Measurements from ENCODE around the gene E2F1.

The E2F1 gene

GRCh38 chr20:33669873-33670640 is 16.1 kb downstream of the E2F1 start:
- TF ChIP-seq, protein P1, sequence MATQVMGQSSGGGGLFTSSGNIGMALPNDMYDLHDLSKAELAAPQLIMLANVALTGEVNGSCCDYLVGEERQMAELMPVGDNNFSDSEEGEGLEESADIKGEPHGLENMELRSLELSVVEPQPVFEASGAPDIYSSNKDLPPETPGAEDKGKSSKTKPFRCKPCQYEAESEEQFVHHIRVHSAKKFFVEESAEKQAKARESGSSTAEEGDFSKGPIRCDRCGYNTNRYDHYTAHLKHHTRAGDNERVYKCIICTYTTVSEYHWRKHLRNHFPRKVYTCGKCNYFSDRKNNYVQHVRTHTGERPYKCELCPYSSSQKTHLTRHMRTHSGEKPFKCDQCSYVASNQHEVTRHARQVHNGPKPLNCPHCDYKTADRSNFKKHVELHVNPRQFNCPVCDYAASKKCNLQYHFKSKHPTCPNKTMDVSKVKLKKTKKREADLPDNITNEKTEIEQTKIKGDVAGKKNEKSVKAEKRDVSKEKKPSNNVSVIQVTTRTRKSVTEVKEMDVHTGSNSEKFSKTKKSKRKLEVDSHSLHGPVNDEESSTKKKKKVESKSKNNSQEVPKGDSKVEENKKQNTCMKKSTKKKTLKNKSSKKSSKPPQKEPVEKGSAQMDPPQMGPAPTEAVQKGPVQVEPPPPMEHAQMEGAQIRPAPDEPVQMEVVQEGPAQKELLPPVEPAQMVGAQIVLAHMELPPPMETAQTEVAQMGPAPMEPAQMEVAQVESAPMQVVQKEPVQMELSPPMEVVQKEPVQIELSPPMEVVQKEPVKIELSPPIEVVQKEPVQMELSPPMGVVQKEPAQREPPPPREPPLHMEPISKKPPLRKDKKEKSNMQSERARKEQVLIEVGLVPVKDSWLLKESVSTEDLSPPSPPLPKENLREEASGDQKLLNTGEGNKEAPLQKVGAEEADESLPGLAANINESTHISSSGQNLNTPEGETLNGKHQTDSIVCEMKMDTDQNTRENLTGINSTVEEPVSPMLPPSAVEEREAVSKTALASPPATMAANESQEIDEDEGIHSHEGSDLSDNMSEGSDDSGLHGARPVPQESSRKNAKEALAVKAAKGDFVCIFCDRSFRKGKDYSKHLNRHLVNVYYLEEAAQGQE (IDR thresholded peaks at IDR 0.05; ENCODE audit: insufficient replicate concordance, low read depth) = no peak
- no peak overlapping the region for H3K4me3 ChIP-seq (replicated peaks; ENCODE audit: insufficient read depth, low read length)
- H3K27ac ChIP-seq (replicated peaks) = no peak overlapping the region
- no peaks in the 10 kb centered on the region for H3K27me3 ChIP-seq (ENCODE audit: insufficient read depth, poor library complexity, severe bottlenecking)
- DNase-seq (ENCODE audit: low read depth in 1 of 2, low spot score in 1 of 2) = no peak

DNA sequence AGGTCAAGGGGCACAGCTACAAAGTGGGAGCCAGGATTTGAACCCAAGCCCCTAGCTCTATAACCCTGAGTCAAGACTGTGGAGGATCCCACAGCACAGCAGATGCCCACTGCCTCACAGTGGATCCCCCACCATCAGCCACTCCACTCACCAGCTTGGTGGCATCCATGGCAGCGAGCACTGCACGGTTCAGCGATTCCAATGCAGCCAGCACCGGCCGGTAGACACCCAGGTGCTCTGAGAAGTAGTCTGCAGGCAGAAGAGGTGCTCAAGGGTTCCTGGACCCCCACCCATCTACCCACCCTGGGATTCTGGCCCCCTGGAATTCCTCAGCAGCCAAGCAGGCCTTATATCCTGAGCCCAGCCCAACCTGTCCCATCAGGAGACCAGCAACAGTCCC is 17.0 kb downstream of the E2F1 start:
- H3K27ac ChIP-seq (replicated peaks) = no peak overlapping the region

GRCh38 chr20:33668466-33669155 is 17.6 kb downstream of the E2F1 start:
- TF ChIP-seq, protein P1 (IDR thresholded peaks at IDR 0.05; ENCODE audit: insufficient replicate concordance, low read depth) = no peak
- TF ChIP-seq CTCF (IDR thresholded peaks at IDR 0.05; ENCODE audit: insufficient read depth, low read length) (no peak), GABPA (IDR thresholded peaks at IDR 0.05; ENCODE audit: low read depth) (no peak), SPI1 (IDR thresholded peaks at IDR 0.05; ENCODE audit: borderline replicate concordance, low read depth) (no peak), POLR2AphosphoS5 (IDR thresholded peaks at IDR 0.05; ENCODE audit: low read depth) (no peak)

More for the DNA sequence above, 17.0 kb downstream of the E2F1 start:
- Histone ChIP-seq H3K27me3 (ENCODE audit: insufficient read depth, poor library complexity, severe bottlenecking) (no peaks in the 10 kb centered on the region), H3K4me3 (replicated peaks; ENCODE audit: insufficient read depth, low read length) (no peak overlapping the region)
- TF ChIP-seq GABPA (IDR thresholded peaks at IDR 0.05; ENCODE audit: low read depth) = no peak
- no peak for TF ChIP-seq CTCF (IDR thresholded peaks at IDR 0.05; ENCODE audit: insufficient read depth, low read length)
- TF ChIP-seq, protein P1 (IDR thresholded peaks at IDR 0.05; ENCODE audit: insufficient replicate concordance, low read depth) = no peak
- no peak for TF ChIP-seq POLR2AphosphoS5 (IDR thresholded peaks at IDR 0.05; ENCODE audit: low read depth)
- no peak for TF ChIP-seq SPI1 (IDR thresholded peaks at IDR 0.05; ENCODE audit: borderline replicate concordance, low read depth)
- no peak for DNase-seq (ENCODE audit: low read depth in 1 of 2, low spot score in 1 of 2)

More at GRCh38 chr20:33668466-33669155, 17.6 kb downstream of the E2F1 start:
- no peak for DNase-seq (ENCODE audit: low read depth in 1 of 2, low spot score in 1 of 2)
- Histone ChIP-seq H3K27ac (replicated peaks) (no peak overlapping the region), H3K27me3 (ENCODE audit: insufficient read depth, poor library complexity, severe bottlenecking) (no peaks in the 10 kb centered on the region), H3K4me3 (replicated peaks; ENCODE audit: insufficient read depth, low read length) (no peak overlapping the region)

Measured in HL-60 (cell line).